ENCODE data around the gene GOLPH3.

The GOLPH3 gene

GRCh38 chr5:32143617-32144377, 30.3 kb downstream of the GOLPH3 start:
- H3K4me3 ChIP-seq (ENCODE audit: low read depth, low read length): no peak overlapping the region
- no peak overlapping the region for H3K27ac ChIP-seq (ENCODE audit: extremely low read depth, low read depth, low read length)
- TF ChIP-seq ZNF843 (tag by site-specific recombination; IDR thresholded peaks at IDR 0.05) (0 out of 2 replicates have a peak, but pooled peaks have one; percentile 15), ZNF488 (tag by site-specific recombination; IDR thresholded peaks at IDR 0.05) (no peak)
- H3K4me1 ChIP-seq (ENCODE audit: control insufficient read depth, insufficient read depth, low read length): peaks cover 46% of the 10 kb centered on the region
- ChIA-PET CTCF (no interaction called here), POLR2A (no interaction called here)
- peaks cover 6 to 7% of the 10 kb centered on the region in 2 experiments; a peak in 2 of 3 replicates for H3K36me3 ChIP-seq (ENCODE audit: control insufficient read depth in 2 of 2, insufficient read depth in 1 of 2, low read length in 2 of 2)
- no peaks in the 10 kb centered on the region for H3K9me3 ChIP-seq (ENCODE audit: control insufficient read depth, insufficient read depth, low read depth, low read length)

GRCh38 chr5:32138839-32139493, 35.2 kb downstream of the GOLPH3 start:
- Histone ChIP-seq H3K36me3 (ENCODE audit: control insufficient read depth in 2 of 2, insufficient read depth in 1 of 2, low read length in 2 of 2) (peaks cover 20 to 26% of the 10 kb centered on the region in 2 experiments), H3K9me3 (ENCODE audit: control insufficient read depth, insufficient read depth, low read depth, low read length) (no peaks in the 10 kb centered on the region), H3K4me1 (ENCODE audit: control insufficient read depth, insufficient read depth, low read length) (peaks cover 11% of the 10 kb centered on the region; the same call in 1 of the 2 replicates), H3K4me3 (ENCODE audit: low read depth, low read length) (no peak overlapping the region), H3K27ac (ENCODE audit: extremely low read depth, low read depth, low read length) (no peak overlapping the region)
- TF ChIP-seq ZBTB6 (tag by site-specific recombination; IDR thresholded peaks at IDR 0.05): no peak
- TF ChIP-seq ZNF792 (tag by site-specific recombination; IDR thresholded peaks at IDR 0.05): no peak
- peak; percentile 59 for TF ChIP-seq EGR2 (tag by site-specific recombination; IDR thresholded peaks at IDR 0.05; ENCODE audit: low read depth)
- TF ChIP-seq GLIS2 (tag by site-specific recombination; IDR thresholded peaks at IDR 0.05): no peak
- no peak for TF ChIP-seq ZNF639 (tag by site-specific recombination; IDR thresholded peaks at IDR 0.05)
- no peak for TF ChIP-seq ZBTB21 (tag by site-specific recombination; IDR thresholded peaks at IDR 0.05)
- no peak for TF ChIP-seq ZNF174 (tag by site-specific recombination; IDR thresholded peaks at IDR 0.05)
- TF ChIP-seq ZNF214 (tag by site-specific recombination; IDR thresholded peaks at IDR 0.05; ENCODE audit: borderline replicate concordance): no peak
- TF ChIP-seq ZFHX2 (tag by site-specific recombination; conservative IDR thresholded peaks at IDR 0.05): peak; percentile 62
- ChIA-PET CTCF (no interaction called here), POLR2A (no interaction called here)

- ChIA-PET POLR2A (no interaction called here), CTCF (interaction anchor here (0.6 to 1.0 kb wide), 2 partner anchors 10 to 32 kb away, joined by 3 to 4 read pairs; no protein-coding TSS in a partner anchor)
- Histone ChIP-seq H3K9me3 (ENCODE audit: control insufficient read depth, insufficient read depth, low read depth, low read length) (no peaks in the 10 kb centered on the region), H3K27ac (ENCODE audit: extremely low read depth, low read depth, low read length) (no peak overlapping the region), H3K4me1 (ENCODE audit: control insufficient read depth, insufficient read depth, low read length) (peaks cover 6% of the 10 kb centered on the region; the same call in 1 of the 2 replicates), H3K36me3 (ENCODE audit: control insufficient read depth in 2 of 2, insufficient read depth in 1 of 2, low read length in 2 of 2) (peaks cover 24 to 35% of the 10 kb centered on the region in 2 experiments), H3K4me3 (ENCODE audit: low read depth, low read length) (no peak overlapping the region)
- TF ChIP-seq ZNF121 (tag by site-specific recombination; IDR thresholded peaks at IDR 0.05) (no peak), ZNF654 (tag by site-specific recombination; IDR thresholded peaks at IDR 0.05; ENCODE audit: low read depth) (no peak), ZNF24 (tag by site-specific recombination; IDR thresholded peaks at IDR 0.05) (no peak), SP3 (tag by site-specific recombination; IDR thresholded peaks at IDR 0.05) (no peak), ZNF302 (tag by site-specific recombination; IDR thresholded peaks at IDR 0.05; ENCODE audit: low read depth) (no peak), ZNF140 (tag by site-specific recombination; IDR thresholded peaks at IDR 0.05) (no peak), ZNF18 (tag by site-specific recombination; IDR thresholded peaks at IDR 0.05) (no peak)
Observed at GRCh38 chr5:32136342-32136741, 37.8 kb downstream of the GOLPH3 start.
